Uterus (tissue), 2 donors: Measurements from ENCODE around the gene CRHR2.

Experiments
- POLR2A ChIP-seq, 2 donors: fragments of 450-650 bp; IDR thresholded peaks; one replicate each; pipeline ENCODE4 v1.6.1; 2016; ENCODE audit warnings: antibody characterized with exemption in 2 of 2, mild to moderate bottlenecking in 1 of 2, moderate library complexity in 1 of 2
- TF ChIP-seq, protein P1 (sequence below), 4 experiments: fragments of 200-600 bp in 2 of 4; fragments of 450-650 bp in 2 of 4; sonication (generic) in 2 of 4; IDR thresholded peaks; one replicate each; pipeline ENCODE4 v1.5.1; 2016 to 2019; ENCODE audit warnings: antibody characterized with exemption in 4 of 4, mild to moderate bottlenecking in 2 of 4, moderate library complexity in 1 of 4

DNA sequence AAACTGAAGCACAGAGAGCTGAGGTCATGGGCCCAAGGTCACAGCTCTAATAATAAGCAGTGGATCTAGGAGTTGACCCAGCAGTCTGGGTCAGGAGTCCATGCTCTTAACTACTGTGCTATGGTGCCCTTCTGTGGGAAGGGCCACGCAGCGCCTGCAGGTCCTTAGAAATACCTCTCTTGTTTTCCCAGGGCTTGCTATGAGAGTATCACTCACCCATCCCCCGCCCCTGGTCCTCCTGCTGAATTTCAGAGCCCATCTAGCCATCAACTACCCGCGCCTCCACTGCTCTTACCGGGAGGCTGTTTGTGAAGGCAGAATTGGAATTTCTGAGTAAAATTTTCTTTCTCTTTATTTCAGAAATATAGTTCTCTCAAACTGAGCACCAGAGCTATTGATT is 27.3 kb upstream of the CRHR2 start:
- no peak for TF ChIP-seq POLR2A (IDR thresholded peaks at IDR 0.05)
- TF ChIP-seq, protein P1, sequence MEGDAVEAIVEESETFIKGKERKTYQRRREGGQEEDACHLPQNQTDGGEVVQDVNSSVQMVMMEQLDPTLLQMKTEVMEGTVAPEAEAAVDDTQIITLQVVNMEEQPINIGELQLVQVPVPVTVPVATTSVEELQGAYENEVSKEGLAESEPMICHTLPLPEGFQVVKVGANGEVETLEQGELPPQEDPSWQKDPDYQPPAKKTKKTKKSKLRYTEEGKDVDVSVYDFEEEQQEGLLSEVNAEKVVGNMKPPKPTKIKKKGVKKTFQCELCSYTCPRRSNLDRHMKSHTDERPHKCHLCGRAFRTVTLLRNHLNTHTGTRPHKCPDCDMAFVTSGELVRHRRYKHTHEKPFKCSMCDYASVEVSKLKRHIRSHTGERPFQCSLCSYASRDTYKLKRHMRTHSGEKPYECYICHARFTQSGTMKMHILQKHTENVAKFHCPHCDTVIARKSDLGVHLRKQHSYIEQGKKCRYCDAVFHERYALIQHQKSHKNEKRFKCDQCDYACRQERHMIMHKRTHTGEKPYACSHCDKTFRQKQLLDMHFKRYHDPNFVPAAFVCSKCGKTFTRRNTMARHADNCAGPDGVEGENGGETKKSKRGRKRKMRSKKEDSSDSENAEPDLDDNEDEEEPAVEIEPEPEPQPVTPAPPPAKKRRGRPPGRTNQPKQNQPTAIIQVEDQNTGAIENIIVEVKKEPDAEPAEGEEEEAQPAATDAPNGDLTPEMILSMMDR (IDR thresholded peaks at IDR 0.05) = no peak
